Astrocyte of the spinal cord (primary cell): Measurements from ENCODE around the gene BMAL1.

Source experiments
- DNase-seq: peaks from one replicate; pipeline ENCODE4 v3.0.0; 2011; ENCODE audit warnings: low read depth, low spot score
- H3K4me3 ChIP-seq: 2 replicates; pipeline ENCODE4 v1.5.1; 2011; ENCODE audit warnings: low read depth, mild to moderate bottlenecking, low read length, moderate library complexity
- in situ Hi-C: cut with HindIII; loops from 2 replicates; pipeline ENCODE4 v1.10.0; 2017; ENCODE audit warnings: low sequenced_read_pairs
- TF ChIP-seq, protein P1 (sequence below): IDR thresholded peaks from 2 replicates; pipeline ENCODE4 v1.5.1; 2012; ENCODE audit warnings: low read depth, mild to moderate bottlenecking, low read length, inconsistent platforms

The BMAL1 gene

DNA sequence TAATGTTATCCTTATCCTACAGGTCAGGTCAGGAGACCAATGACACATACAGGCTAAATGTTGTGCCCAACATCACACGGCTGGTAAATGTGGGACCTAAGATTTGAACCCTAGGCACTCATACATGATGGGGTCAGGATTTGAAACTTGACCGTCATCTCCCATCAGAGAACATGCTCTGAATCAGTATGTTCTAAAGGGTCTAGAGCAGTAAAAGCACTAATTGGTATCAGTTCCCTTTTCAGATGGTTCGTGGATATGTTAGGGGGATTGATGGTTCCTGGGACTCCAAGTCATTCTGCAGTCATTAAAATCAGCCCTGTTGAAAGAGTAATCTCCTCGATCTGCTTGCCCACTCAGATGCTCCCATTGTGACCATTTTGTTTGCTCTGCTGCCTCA is 65.5 kb downstream of the BMAL1 start:
- H3K4me3 ChIP-seq = no peak overlapping the region
- TF ChIP-seq, protein P1, sequence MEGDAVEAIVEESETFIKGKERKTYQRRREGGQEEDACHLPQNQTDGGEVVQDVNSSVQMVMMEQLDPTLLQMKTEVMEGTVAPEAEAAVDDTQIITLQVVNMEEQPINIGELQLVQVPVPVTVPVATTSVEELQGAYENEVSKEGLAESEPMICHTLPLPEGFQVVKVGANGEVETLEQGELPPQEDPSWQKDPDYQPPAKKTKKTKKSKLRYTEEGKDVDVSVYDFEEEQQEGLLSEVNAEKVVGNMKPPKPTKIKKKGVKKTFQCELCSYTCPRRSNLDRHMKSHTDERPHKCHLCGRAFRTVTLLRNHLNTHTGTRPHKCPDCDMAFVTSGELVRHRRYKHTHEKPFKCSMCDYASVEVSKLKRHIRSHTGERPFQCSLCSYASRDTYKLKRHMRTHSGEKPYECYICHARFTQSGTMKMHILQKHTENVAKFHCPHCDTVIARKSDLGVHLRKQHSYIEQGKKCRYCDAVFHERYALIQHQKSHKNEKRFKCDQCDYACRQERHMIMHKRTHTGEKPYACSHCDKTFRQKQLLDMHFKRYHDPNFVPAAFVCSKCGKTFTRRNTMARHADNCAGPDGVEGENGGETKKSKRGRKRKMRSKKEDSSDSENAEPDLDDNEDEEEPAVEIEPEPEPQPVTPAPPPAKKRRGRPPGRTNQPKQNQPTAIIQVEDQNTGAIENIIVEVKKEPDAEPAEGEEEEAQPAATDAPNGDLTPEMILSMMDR = no peak
- in situ Hi-C loops = no loop called here
- DNase-seq = no peak

DNA sequence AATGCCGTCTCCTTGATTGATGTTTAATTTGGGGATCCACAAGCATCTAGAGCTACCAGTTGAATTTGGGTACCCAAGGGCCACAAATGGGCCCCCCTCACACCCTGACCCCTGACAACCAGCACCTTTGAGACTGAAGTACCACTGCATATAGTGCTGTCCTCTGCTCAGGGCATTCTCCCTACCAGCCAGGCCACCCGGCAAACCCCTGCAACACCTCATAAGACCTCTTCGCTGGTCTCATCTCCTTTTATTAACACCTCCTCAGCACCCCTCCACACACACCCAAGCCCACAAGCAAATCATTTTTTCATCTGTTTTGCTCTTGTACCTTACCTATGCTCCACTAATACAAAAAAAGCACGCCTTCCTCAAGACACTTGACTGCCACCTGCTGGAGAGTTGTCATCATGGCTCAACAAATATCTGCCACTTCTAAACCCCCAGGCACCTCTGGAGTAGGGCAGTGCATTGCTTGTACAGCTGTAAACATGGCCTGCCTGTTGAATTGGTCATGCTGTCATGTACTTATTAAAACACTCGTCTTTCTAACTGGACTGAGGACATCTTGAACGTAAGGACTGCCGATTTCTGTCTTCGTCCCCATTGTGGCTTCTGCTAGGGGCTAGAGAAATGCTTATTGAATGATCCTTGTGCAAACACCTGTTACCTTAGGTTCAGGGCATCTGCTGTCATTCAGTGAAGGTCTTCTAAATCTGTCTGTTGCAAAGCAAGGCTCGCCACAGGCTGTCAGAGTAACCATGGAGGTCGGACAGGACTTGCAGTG is 66.5 kb downstream of the BMAL1 start:
- in situ Hi-C loops = no loop called here
- H3K4me3 ChIP-seq = no peak overlapping the region
- peak; percentile 71 for DNase-seq
- TF ChIP-seq, protein P1 = peak; percentile 82

DNA sequence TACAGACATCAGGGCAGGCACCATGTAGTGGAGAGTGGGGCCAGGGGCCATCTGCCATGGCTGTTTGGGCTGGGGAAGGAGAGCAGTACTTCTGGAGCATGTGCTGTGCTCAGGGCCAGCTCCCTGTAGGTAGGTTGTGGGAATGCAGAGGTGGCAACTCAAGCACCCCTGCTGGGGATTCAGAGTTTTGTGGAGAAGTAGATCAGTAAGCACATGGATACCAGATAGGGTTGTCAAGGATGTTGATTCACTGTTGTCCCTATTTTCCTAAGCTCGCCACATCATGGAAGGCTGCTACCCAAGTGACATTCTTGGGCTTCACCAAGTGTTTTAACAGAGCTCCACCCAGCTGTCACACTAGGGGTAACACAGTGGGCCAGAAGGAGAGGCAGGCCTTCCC is 67.2 kb downstream of the BMAL1 start:
- DNase-seq = no peak
- TF ChIP-seq, protein P1 = no peak
- no peak overlapping the region for H3K4me3 ChIP-seq
- in situ Hi-C loops = no loop called here

DNA sequence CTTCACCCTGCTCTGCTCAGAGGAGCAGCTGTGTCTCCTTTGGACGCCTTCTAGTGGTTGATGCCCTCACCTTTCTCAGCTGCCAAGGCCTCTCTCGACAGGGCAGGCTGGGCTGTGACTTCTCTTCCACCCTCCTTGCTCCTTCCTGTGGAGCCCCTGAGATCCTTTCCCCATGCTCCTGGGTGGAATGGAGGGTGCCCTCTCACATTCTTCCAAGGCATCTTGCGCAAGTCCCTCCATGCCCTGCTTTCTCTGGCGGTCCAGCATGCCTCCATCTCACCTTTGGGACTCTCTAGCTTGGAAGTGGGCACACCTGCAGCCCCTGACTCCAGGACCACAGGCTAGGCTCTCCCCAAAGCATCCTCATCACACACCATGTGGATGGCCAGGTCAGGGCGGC is 68.9 kb downstream of the BMAL1 start:
- H3K4me3 ChIP-seq = no peak overlapping the region
- no peak for DNase-seq
- in situ Hi-C loops = no loop called here
- TF ChIP-seq, protein P1 = no peak

DNA sequence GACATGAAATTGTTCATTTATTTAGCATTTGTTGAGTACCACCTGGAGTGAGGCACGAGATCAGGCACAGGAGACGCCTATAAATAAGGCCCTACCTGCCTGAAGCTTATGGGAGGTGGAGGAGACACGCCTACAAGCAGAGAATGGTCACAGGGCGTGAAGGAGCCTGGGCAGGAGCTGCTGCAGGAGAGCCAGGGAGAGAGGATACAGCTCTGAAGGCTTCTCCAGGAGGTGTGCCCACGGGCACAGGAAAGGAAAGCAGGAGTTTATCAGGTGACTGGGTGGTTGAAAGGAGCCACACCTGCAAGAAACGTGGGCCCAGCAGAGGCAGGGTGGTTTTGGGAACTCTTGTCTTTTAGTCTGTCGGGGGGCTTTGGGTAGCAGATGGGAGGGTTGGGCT is 70.3 kb downstream of the BMAL1 start:
- TF ChIP-seq, protein P1 = no peak
- in situ Hi-C loops = no loop called here
- no peak overlapping the region for H3K4me3 ChIP-seq
- no peak for DNase-seq

DNA sequence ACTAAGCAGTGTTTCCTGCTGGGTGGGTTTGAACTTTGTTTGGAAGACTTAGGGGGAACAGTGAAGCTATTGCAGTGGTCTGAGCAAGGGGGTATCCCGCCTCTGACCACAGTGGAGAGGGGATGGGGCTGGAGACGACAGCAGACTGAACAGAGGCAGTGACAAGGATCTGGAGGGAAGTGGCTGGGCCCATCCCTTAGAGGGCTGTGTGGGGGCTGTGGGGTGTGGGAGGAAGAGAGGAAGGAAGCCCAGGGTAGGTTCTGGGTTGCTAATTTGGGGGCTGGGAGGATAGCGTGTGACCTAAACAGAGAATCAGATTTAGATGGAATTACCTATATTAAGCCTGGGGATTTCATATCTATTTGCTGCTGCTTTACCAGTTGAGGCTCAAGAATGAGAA is 70.7 kb downstream of the BMAL1 start:
- no peak overlapping the region for H3K4me3 ChIP-seq
- in situ Hi-C loops = no loop called here
- DNase-seq = no peak
- TF ChIP-seq, protein P1 = no peak
